ENCODE results near the gene PTPRD. TPM values are rescaled to one million over a fixed set of nuclear protein-coding genes. Genes with fewer than 3 reads are reported as not detected.

The PTPRD gene
- total RNA-seq, 1 experiment from 2014 or later = 0.02 TPM

DNA sequence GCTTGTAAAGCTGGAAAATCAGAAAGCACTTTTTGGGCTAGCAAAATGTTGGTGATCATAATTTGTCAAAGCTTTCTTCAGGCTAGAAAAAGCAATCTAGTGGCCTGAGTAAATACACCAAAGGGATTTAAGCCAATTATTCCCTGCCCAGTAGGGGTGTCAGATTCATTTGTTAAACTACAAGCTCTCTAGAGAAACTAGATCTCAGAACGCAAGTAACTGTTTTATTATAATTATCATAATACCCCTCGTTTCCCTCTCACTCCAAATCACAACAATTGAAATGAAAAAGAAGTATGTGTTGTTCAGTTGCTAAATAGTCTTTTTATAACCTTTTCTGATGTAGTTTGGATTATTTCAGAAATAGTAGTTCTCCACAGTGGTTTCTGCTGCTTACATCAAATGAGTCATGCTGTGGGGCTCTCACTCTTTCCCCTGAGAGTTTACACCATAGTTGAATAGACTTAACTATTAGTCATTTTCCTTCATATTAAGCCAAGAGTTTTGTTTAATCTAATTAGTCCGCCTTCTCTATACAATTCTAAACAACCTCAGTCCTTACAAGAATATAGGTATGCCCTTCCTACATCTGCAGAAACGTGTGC lies 1894.6 kb downstream of the PTPRD start:
- H2AFZ ChIP-seq (ENCODE audit: low read depth, low read length, poor library complexity, severe bottlenecking) = no peak overlapping the region
- DNase-seq (ENCODE audit: low read depth, low spot score) = no peak
- no TSS peak for BruUV-seq (replicated peaks)

More for the DNA sequence above, 1894.6 kb downstream of the PTPRD start:
- H3K79me2 ChIP-seq (ENCODE audit: insufficient read depth, low read length) = no peaks in the 10 kb centered on the region
- intact Hi-C loops (cut with micrococcal nuclease) = no loop called here
- no peaks in the 10 kb centered on the region for H3K9me2 ChIP-seq (ENCODE audit: insufficient read depth)
- ChIA-PET RAD21 (ENCODE audit: low non-redundant PET in 1 of 2, low total read pairs in 2 of 2, uncharacterized antibody in 2 of 2, unreplicated experiment in 2 of 2) (no interaction called here), POLR2A (no interaction called here), CTCF (no interaction called here)
- no peak overlapping the region for H3K9ac ChIP-seq (ENCODE audit: low read length)
- H3K36me3 ChIP-seq (ENCODE audit: control insufficient read depth in 1 of 2, insufficient read depth in 2 of 2, low read length in 2 of 2) = no peaks in the 10 kb centered on the region
- H4K20me1 ChIP-seq (ENCODE audit: insufficient read depth) = no peaks in the 10 kb centered on the region
- peaks cover 25 to 40% of the 10 kb centered on the region in 2 experiments; a peak in 2 of 4 replicates for H3K9me3 ChIP-seq (ENCODE audit: control insufficient read depth in 1 of 2, insufficient read depth in 1 of 2, low read depth in 1 of 2, low read length in 2 of 2)
- no peak for ATAC-seq
- no peaks in the 10 kb centered on the region for H3K4me1 ChIP-seq (ENCODE audit: control insufficient read depth in 1 of 2, insufficient read depth in 2 of 2, low read length in 2 of 2)
- TF ChIP-seq CBX3 (IDR thresholded peaks at IDR 0.05; ENCODE audit: low read depth) (no peak), EZH2phosphoT487 (IDR thresholded peaks at IDR 0.05; ENCODE audit: borderline replicate concordance) (no peak), SRF (IDR thresholded peaks at IDR 0.05; ENCODE audit: low read depth) (no peak), JUND (IDR thresholded peaks at IDR 0.05) (no peak), SP1 (IDR thresholded peaks at IDR 0.05; ENCODE audit: low read depth) (no peak), ZNF274 (IDR thresholded peaks at IDR 0.05; ENCODE audit: low read depth, low read length) (no peak), CEBPB (IDR thresholded peaks at IDR 0.05; ENCODE audit: low read depth) (no peak), FOSL1 (IDR thresholded peaks at IDR 0.05; ENCODE audit: low read depth) (no peak)
- TF ChIP-seq, protein P1, sequence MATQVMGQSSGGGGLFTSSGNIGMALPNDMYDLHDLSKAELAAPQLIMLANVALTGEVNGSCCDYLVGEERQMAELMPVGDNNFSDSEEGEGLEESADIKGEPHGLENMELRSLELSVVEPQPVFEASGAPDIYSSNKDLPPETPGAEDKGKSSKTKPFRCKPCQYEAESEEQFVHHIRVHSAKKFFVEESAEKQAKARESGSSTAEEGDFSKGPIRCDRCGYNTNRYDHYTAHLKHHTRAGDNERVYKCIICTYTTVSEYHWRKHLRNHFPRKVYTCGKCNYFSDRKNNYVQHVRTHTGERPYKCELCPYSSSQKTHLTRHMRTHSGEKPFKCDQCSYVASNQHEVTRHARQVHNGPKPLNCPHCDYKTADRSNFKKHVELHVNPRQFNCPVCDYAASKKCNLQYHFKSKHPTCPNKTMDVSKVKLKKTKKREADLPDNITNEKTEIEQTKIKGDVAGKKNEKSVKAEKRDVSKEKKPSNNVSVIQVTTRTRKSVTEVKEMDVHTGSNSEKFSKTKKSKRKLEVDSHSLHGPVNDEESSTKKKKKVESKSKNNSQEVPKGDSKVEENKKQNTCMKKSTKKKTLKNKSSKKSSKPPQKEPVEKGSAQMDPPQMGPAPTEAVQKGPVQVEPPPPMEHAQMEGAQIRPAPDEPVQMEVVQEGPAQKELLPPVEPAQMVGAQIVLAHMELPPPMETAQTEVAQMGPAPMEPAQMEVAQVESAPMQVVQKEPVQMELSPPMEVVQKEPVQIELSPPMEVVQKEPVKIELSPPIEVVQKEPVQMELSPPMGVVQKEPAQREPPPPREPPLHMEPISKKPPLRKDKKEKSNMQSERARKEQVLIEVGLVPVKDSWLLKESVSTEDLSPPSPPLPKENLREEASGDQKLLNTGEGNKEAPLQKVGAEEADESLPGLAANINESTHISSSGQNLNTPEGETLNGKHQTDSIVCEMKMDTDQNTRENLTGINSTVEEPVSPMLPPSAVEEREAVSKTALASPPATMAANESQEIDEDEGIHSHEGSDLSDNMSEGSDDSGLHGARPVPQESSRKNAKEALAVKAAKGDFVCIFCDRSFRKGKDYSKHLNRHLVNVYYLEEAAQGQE (IDR thresholded peaks at IDR 0.05; ENCODE audit: low read depth) = no peak
- no peak overlapping the region for H3K4me2 ChIP-seq (ENCODE audit: low read length)
- H3K27ac ChIP-seq (ENCODE audit: low read depth, low read length) = no peak overlapping the region
- no peaks in the 10 kb centered on the region for H3K27me3 ChIP-seq (ENCODE audit: insufficient read depth, low read length)
- H3K4me3 ChIP-seq (replicated peaks in 1 of 2; ENCODE audit: low read depth in 1 of 2, low read length in 2 of 2) = no peak overlapping the region
